Activated CD4-positive, alpha-beta T cell treated with anti-CD3 and anti-CD28 coated beads, Interleukin-2, amount 10 ng/mL, durations not matched to agents 7 days and 5 days (primary cell): Measurements from ENCODE around the gene EFCAB5. TPM values are rescaled to one million over a fixed set of nuclear protein-coding genes. Genes with fewer than 3 reads are reported as not detected.

Experiments
- microRNA-seq: library from miRNA; unstranded; fragments of <30 nt; microRNA quantifications from one replicate; pipeline ENCODE4 v1.2.0, GENCODE V29; 2021; ENCODE audit warnings: borderline microRNAs expressed, borderline replicate concordance
- total RNA-seq, 2 experiments: library from RNA; stranded (reverse); gene quantifications; one replicate each; pipeline ENCODE4 v1.2.3, GENCODE V29; 2021

The EFCAB5 gene
- total RNA-seq, 2 experiments from 2014 or later = 1.1 to 1.6 TPM

Small RNAs within 50 kb of the gene (microRNA-seq; reads per million reads assigned to microRNA genes)
- not detected for gene MIR423

Other genes with a start within 250 kb of the EFCAB5 start
- 10 to 100 TPM; 72.5 to 74.2 TPM for gene SSH2, start 11.4 kb upstream of the EFCAB5 start, total RNA-seq
- gene NSRP1, start 175.2 kb downstream of the EFCAB5 start, total RNA-seq = 10 to 100 TPM; 23.0 TPM